Hepatocyte (in vitro differentiated cells): ENCODE measurements around the gene SH2D3C. TPM values are rescaled to one million over a fixed set of nuclear protein-coding genes. Genes with fewer than 3 reads are reported as not detected.

Source experiments
- DNase-seq: peaks from one replicate; pipeline ENCODE4 v3.0.0-alpha.2; 2016; ENCODE audit warnings: low spot score
- H2AFZ ChIP-seq: fragments of 200-600 bp; sonication (generic); 2 replicates; pipeline ENCODE4 v1.6.0; 2016; ENCODE audit warnings: antibody characterized with exemption, mild to moderate bottlenecking
- H3K27ac ChIP-seq: fragments of 200-600 bp; sonication (generic); 2 replicates; pipeline ENCODE4 v1.5.1; 2016; ENCODE audit warnings: mild to moderate bottlenecking
- H3K27me3 ChIP-seq: fragments of 200-600 bp; sonication (generic); 2 replicates; pipeline ENCODE4 v1.6.1; 2016
- H3K36me3 ChIP-seq: fragments of 200-600 bp; sonication (generic); replicated peaks from 2 replicates; pipeline ENCODE4 v1.5.1; 2016; ENCODE audit warnings: low read depth; ENCODE audit not compliant: insufficient read depth
- H3K4me1 ChIP-seq: fragments of 200-600 bp; sonication (generic); 2 replicates; pipeline ENCODE4 v1.5.1; 2016; ENCODE audit warnings: mild to moderate bottlenecking, moderate library complexity; ENCODE audit not compliant: insufficient read depth
- H3K4me2 ChIP-seq: fragments of 200-600 bp; sonication (generic); 2 replicates; pipeline ENCODE4 v1.6.0; 2016
- H3K4me3 ChIP-seq: fragments of 200-600 bp; sonication (generic); 2 replicates; pipeline ENCODE4 v1.5.1; 2016; ENCODE audit warnings: mild to moderate bottlenecking
- H3K79me2 ChIP-seq: fragments of 200-600 bp; sonication (generic); 2 replicates; pipeline ENCODE4 v1.6.0; 2017; ENCODE audit warnings: mild to moderate bottlenecking
- H3K9me2 ChIP-seq: fragments of 200-600 bp; sonication (generic); replicated peaks from 2 replicates; pipeline ENCODE4 v1.6.0; 2017; ENCODE audit warnings: mild to moderate bottlenecking; ENCODE audit not compliant: insufficient read depth
- H3K9me3 ChIP-seq: fragments of 200-600 bp; sonication (generic); 2 replicates; pipeline ENCODE4 v1.5.1; 2016; ENCODE audit warnings: low read depth, mild to moderate bottlenecking
- H4K20me1 ChIP-seq: fragments of 200-600 bp; sonication (generic); 2 replicates; pipeline ENCODE4 v1.6.0; 2016; ENCODE audit warnings: mild to moderate bottlenecking; ENCODE audit not compliant: insufficient read depth, poor library complexity, severe bottlenecking
- CTCF ChIP-seq: fragments of 200-600 bp; sonication (generic); IDR thresholded peaks from 2 replicates; pipeline ENCODE4 v1.5.1; 2016; ENCODE audit warnings: antibody characterized with exemption, mild to moderate bottlenecking; ENCODE audit not compliant: poor library complexity
- EZH2 ChIP-seq: fragments of 200-600 bp; sonication (generic); IDR thresholded peaks from 2 replicates; pipeline ENCODE4 v1.6.1; 2016; ENCODE audit warnings: antibody characterized with exemption, mild to moderate bottlenecking, borderline replicate concordance
- EZH2phosphoT487 ChIP-seq: fragments of 200-600 bp; sonication (generic); IDR thresholded peaks from one replicate; pipeline ENCODE4 v1.6.1; 2018; ENCODE audit warnings: antibody characterized with exemption, mild to moderate bottlenecking, low read depth, moderate library complexity; ENCODE audit not compliant: unreplicated experiment, severe bottlenecking
- WGBS: methylation state at CpG from one replicate; pipeline ENCODE4 v1.1.6; 2016; ENCODE audit warnings: low lambda C conversion rate; ENCODE audit errors: missing lambda C conversion rate; 5-methylcytosine and 5-hydroxymethylcytosine counted together
- polyA plus RNA-seq: library from polyadenylated mRNA; unstranded; fragments of >200 nt; fragmentation: Nextera tagmentation; extraction: Ambion mirVana; gene quantifications from 2 replicates; pipeline ENCODE4 v1.2.1, GENCODE V29; 2016
- total RNA-seq: library from RNA; depleted of rRNA; stranded (reverse); fragments of >200 nt; gene quantifications from 2 replicates; pipeline ENCODE4 v1.2.3, GENCODE V29; 2014

The SH2D3C gene
- total and polyA plus RNA-seq, 2 experiments from 2014 or later, result 0.23 to 0.89 TPM

- Histone ChIP-seq H3K4me3 (no peak overlapping the region), H3K4me1 (peaks cover 12% of the 10 kb centered on the region), H3K36me3 (no peaks in the 10 kb centered on the region), H3K9me2 (no peaks in the 10 kb centered on the region), H4K20me1 (no peaks in the 10 kb centered on the region), H3K79me2 (no peaks in the 10 kb centered on the region), H3K27ac (peak overlapping the region; percentile 84), H3K27me3 (peaks cover 4% of the 10 kb centered on the region), H2AFZ (no peak overlapping the region), H3K9me3 (no peaks in the 10 kb centered on the region), H3K4me2 (peak overlapping the region; percentile 56)
- 56% methylated on average over 3 of the region's 3 CpGs for WGBS
- no peak for TF ChIP-seq CTCF
- TF ChIP-seq EZH2, result no peak
- TF ChIP-seq EZH2phosphoT487, result no peak
- no peak for DNase-seq
Observed at GRCh38 chr9:127767410-127767809, 11.1 kb downstream of the SH2D3C start.

- Histone ChIP-seq H3K9me2 (no peaks in the 10 kb centered on the region), H3K27ac (no peak overlapping the region), H4K20me1 (no peaks in the 10 kb centered on the region), H3K79me2 (no peaks in the 10 kb centered on the region), H3K36me3 (no peaks in the 10 kb centered on the region), H3K4me1 (peaks cover 12% of the 10 kb centered on the region), H3K9me3 (no peaks in the 10 kb centered on the region), H3K4me3 (no peak overlapping the region), H3K27me3 (peaks cover 13% of the 10 kb centered on the region), H3K4me2 (no peak overlapping the region), H2AFZ (no peak overlapping the region)
- whole genome bisulfite sequencing, result 92% methylated on average over 1 of the region's 1 CpG
- TF ChIP-seq EZH2 (no peak), CTCF (no peak), EZH2phosphoT487 (no peak)
- DNase-seq, result no peak
Observed at GRCh38 chr9:127765418-127765817, 13.0 kb downstream of the SH2D3C start.

GRCh38 chr9:127763918-127764384 is 14.5 kb downstream of the SH2D3C start:
- Histone ChIP-seq H3K9me3 (no peaks in the 10 kb centered on the region), H3K4me3 (no peak overlapping the region), H3K4me2 (no peak overlapping the region), H3K9me2 (no peaks in the 10 kb centered on the region), H3K27me3 (peaks cover 13% of the 10 kb centered on the region), H4K20me1 (no peaks in the 10 kb centered on the region), H3K4me1 (peaks cover 12% of the 10 kb centered on the region), H3K79me2 (no peaks in the 10 kb centered on the region), H3K27ac (no peak overlapping the region), H3K36me3 (no peaks in the 10 kb centered on the region), H2AFZ (no peak overlapping the region)
- WGBS, result 46% methylated on average over 7 of the region's 7 CpGs
- peak; percentile 12 for TF ChIP-seq CTCF
- TF ChIP-seq EZH2, result no peak
- DNase-seq, result no peak
